Measurements from ENCODE around the gene AMBRA1. TPM values are rescaled to one million over a fixed set of nuclear protein-coding genes. Genes with fewer than 3 reads are reported as not detected.

Gene AMBRA1
- total and polyA plus RNA-seq, 12 donors: 5.2 to 23.3 (median 16.0) TPM

- TF ChIP-seq CTCF (IDR thresholded peaks at IDR 0.05): no peak
- peaks cover 0 to 5% (median 0%) of the 10 kb centered on the region in 11 donors for H3K9me3 ChIP-seq
- H3K36me3 ChIP-seq: peaks cover 0 to 16% (median 0%) of the 10 kb centered on the region in 9 donors
- peaks cover 0 to 8% (median 0%) of the 10 kb centered on the region in 9 donors for H3K4me1 ChIP-seq
- no peaks in the 10 kb centered on the region for H3K27me3 ChIP-seq
- DNase-seq (no peak), ATAC-seq (no peak)
- WGBS, 2 donors: 95% methylated on average over 5 of the region's 5 CpGs
- no peak overlapping the region for H3K4me3 ChIP-seq
- H3K27ac ChIP-seq: no peak overlapping the region
- intact Hi-C loops (cut with DNase I): no loop called here
Observed at GRCh38 chr11:46582588-46582987, 11.2 kb downstream of the AMBRA1 start.

- TF ChIP-seq CTCF (IDR thresholded peaks at IDR 0.05): no peak
- intact Hi-C loops (cut with DNase I): no loop called here
- DNase-seq (no peak), ATAC-seq (no peak)
- 100% methylated on average over 1 of the region's 1 CpG for WGBS, 2 donors
- no peak overlapping the region for H3K4me3 ChIP-seq
- no peaks in the 10 kb centered on the region for H3K27me3 ChIP-seq
- peaks cover 0 to 19% (median 15%) of the 10 kb centered on the region in 9 donors for H3K4me1 ChIP-seq
- H3K27ac ChIP-seq: no peak overlapping the region
- H3K36me3 ChIP-seq: peaks cover 0 to 5% (median 0%) of the 10 kb centered on the region in 9 donors
- peaks cover 0 to 4% (median 0%) of the 10 kb centered on the region in 11 donors for H3K9me3 ChIP-seq
Observed at GRCh38 chr11:46577058-46577457, 16.8 kb downstream of the AMBRA1 start.

GRCh38 chr11:46574656-46575055, 19.2 kb downstream of the AMBRA1 start:
- H3K9me3 ChIP-seq: peaks cover 0 to 4% (median 0%) of the 10 kb centered on the region in 11 donors
- intact Hi-C loops (cut with DNase I): no loop called here
- H3K36me3 ChIP-seq: peaks cover 0 to 5% (median 0%) of the 10 kb centered on the region in 9 donors
- no peaks in the 10 kb centered on the region for H3K27me3 ChIP-seq
- 11 to 29% methylated on average over 1 of the region's 1 CpG for WGBS, 2 donors
- no peak for TF ChIP-seq CTCF (IDR thresholded peaks at IDR 0.05)
- no peak for ATAC-seq
- H3K4me1 ChIP-seq: peaks cover 0 to 34% (median 28%) of the 10 kb centered on the region in 9 donors
- H3K4me3 ChIP-seq: no peak overlapping the region
- no peak for DNase-seq
- no peak overlapping the region for H3K27ac ChIP-seq

GRCh38 chr11:46570790-46571398, 22.9 kb downstream of the AMBRA1 start:
- intact Hi-C loops (cut with DNase I): no loop called here
- WGBS, 2 donors: 53 to 58% methylated on average over 2 of the region's 2 CpGs

More at GRCh38 chr11:46570790-46571398, 22.9 kb downstream of the AMBRA1 start:
- Histone ChIP-seq H3K4me3 (no peak overlapping the region), H3K27me3 (no peaks in the 10 kb centered on the region), H3K36me3 (no peaks in the 10 kb centered on the region), H3K9me3 (peaks cover 0 to 4% (median 0%) of the 10 kb centered on the region in 11 donors), H3K4me1 (peaks cover 0 to 33% (median 18%) of the 10 kb centered on the region in 9 donors), H3K27ac (no peak overlapping the region)
- DNase-seq (no peak), ATAC-seq (no peak)
- TF ChIP-seq CTCF (IDR thresholded peaks at IDR 0.05): no peak
